Brain microvascular endothelial cell (primary cell): ENCODE results near the gene LCP2.

Source experiments
- DNase-seq: peaks from one replicate; pipeline ENCODE4 v3.0.0-alpha.2; 2020
- H3K27ac ChIP-seq: fragments of 250-450 bp; sonication (Bioruptor Pico); 2 replicates; pipeline ENCODE4 v1.5.1; 2020; ENCODE audit warnings: mild to moderate bottlenecking, moderate library complexity
- H3K27me3 ChIP-seq: fragments of 250-450 bp; sonication (Bioruptor Pico); replicated peaks from 2 replicates; pipeline ENCODE4 v1.5.1; 2020; ENCODE audit warnings: mild to moderate bottlenecking
- H3K36me3 ChIP-seq: fragments of 250-450 bp; sonication (Bioruptor Pico); replicated peaks from 2 replicates; pipeline ENCODE4 v1.5.1; 2020; ENCODE audit warnings: mild to moderate bottlenecking
- H3K4me3 ChIP-seq: 2 replicates; pipeline ENCODE4 v1.5.1; 2011; ENCODE audit warnings: low read depth, mild to moderate bottlenecking, control low read depth, low read length, moderate library complexity
- in situ Hi-C: cut with HindIII; loops from 2 replicates; pipeline ENCODE4 v1.10.0; 2017; ENCODE audit warnings: low sequenced_read_pairs, low pct_ligation_motif_present
- TF ChIP-seq, protein P1 (sequence below): IDR thresholded peaks from 2 replicates; pipeline ENCODE4 v1.5.1; 2011; ENCODE audit warnings: low read depth, mild to moderate bottlenecking, moderate library complexity, low read length, control low read depth, inconsistent platforms; ENCODE audit errors: missing control alignments

LCP2 gene

DNA sequence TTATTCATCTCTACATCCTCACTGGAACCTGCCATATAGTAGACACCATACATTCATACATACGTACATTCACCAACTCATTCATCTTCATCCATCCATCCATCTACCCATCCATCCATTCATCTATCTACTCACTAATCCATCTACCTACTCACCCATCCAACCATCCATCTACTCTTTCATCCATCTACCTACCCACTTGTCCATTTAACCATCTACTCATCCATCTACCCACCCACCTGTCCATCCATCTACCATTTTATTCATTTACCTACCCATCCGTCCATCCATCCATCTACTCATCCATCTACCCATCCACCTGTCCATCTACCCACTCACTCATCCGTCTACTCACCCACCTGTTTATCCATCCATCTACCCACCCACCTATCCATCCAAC is 31.9 kb upstream of the LCP2 start:
- Histone ChIP-seq H3K36me3 (no peaks in the 10 kb centered on the region), H3K4me3 (no peak overlapping the region), H3K27me3 (no peaks in the 10 kb centered on the region), H3K27ac (no peak overlapping the region)
- TF ChIP-seq, protein P1, sequence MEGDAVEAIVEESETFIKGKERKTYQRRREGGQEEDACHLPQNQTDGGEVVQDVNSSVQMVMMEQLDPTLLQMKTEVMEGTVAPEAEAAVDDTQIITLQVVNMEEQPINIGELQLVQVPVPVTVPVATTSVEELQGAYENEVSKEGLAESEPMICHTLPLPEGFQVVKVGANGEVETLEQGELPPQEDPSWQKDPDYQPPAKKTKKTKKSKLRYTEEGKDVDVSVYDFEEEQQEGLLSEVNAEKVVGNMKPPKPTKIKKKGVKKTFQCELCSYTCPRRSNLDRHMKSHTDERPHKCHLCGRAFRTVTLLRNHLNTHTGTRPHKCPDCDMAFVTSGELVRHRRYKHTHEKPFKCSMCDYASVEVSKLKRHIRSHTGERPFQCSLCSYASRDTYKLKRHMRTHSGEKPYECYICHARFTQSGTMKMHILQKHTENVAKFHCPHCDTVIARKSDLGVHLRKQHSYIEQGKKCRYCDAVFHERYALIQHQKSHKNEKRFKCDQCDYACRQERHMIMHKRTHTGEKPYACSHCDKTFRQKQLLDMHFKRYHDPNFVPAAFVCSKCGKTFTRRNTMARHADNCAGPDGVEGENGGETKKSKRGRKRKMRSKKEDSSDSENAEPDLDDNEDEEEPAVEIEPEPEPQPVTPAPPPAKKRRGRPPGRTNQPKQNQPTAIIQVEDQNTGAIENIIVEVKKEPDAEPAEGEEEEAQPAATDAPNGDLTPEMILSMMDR = no peak
- in situ Hi-C loops = no loop called here
- DNase-seq = no peak

DNA sequence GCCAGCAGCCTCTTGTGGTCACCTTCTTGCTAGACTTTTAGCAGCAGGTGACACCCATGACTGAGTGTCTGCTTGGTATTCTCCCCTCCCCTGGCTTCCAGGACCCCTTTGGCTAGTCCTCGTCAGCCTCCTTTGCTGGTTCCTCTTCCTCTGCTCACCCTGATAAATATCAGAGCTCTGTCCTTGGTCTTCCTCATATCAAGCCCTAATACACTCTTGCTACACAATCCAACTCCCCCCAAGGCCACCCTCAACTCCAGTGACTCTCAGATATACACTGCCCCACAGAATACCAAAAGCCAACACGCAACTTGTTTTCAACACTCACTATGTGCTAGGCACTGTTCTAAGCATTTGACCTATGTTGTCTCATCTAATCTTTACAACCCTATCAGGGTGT is 30.3 kb upstream of the LCP2 start:
- in situ Hi-C loops = no loop called here
- Histone ChIP-seq H3K4me3 (no peak overlapping the region), H3K27ac (no peak overlapping the region), H3K36me3 (no peaks in the 10 kb centered on the region), H3K27me3 (no peaks in the 10 kb centered on the region)
- TF ChIP-seq, protein P1 = no peak
- no peak for DNase-seq

DNA sequence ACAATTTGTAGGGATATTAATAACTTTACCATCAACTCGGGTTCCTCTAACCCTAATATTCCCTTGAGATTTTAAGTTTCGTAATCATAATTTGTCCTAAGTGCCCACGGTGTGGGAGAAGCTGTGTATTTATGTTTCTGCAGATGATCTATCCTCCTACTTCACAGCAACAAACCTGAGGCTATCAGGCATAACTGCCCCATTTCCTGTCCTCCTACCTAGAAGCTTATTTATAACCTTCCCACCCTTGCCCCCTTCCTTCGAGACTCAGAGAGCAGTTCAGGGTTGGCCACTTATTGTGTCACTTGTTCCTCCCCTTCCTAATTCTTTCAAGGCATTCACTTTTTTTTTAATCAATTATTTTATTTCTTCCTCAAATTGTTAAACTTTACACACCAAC is 29.6 kb upstream of the LCP2 start:
- in situ Hi-C loops = no loop called here
- Histone ChIP-seq H3K27me3 (no peaks in the 10 kb centered on the region), H3K27ac (no peak overlapping the region)

DNA sequence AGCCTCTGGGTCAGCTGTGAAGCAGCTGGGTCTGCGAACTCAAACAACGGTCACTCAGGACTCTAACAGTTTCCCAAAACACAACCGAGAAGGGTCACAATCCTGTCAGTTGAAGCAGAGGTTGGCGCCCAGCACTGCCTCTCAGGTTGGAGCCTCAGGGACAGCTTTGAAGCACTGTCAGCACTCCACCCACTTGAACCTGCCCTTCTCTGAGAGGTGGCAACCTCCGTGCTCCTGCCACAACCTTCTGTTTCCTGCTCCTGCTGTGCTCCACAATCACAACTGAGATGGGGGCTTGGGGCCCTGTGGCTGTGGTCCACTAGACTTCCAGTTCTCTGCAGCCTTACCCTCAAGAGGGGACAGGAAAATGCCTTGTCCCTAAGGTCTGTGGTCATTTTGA is 21.7 kb upstream of the LCP2 start:
- Histone ChIP-seq H3K36me3 (no peaks in the 10 kb centered on the region), H3K4me3 (no peak overlapping the region), H3K27me3 (no peaks in the 10 kb centered on the region), H3K27ac (no peak overlapping the region)
- in situ Hi-C loops = no loop called here
- no peak for DNase-seq
- TF ChIP-seq, protein P1 = no peak

More for the DNA sequence above, 29.6 kb upstream of the LCP2 start:
- TF ChIP-seq, protein P1 = no peak
- DNase-seq = no peak
- H3K4me3 ChIP-seq = no peak overlapping the region
- no peaks in the 10 kb centered on the region for H3K36me3 ChIP-seq

DNA sequence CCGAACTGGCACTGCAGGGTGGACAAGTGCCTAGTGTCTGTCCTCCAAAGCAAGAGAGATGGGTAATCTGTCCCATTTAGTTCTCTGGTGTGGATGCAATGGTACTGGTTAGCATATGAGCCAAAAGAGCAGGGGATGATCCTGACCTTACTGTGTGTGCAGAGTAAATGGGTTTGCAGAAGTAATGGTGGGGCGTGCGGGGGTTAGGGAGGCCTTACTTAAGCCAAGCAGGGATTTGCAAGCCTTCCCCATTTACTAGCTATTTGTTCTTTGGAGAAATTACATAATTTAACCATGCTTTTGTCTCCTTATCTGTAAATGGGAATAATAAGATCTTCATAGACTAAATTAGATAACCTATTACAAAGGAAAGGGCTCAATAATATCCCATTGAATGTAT is 19.9 kb upstream of the LCP2 start:
- no peaks in the 10 kb centered on the region for H3K36me3 ChIP-seq
- H3K27me3 ChIP-seq = no peaks in the 10 kb centered on the region
- H3K27ac ChIP-seq = no peak overlapping the region
- H3K4me3 ChIP-seq = no peak overlapping the region
- DNase-seq = no peak
- TF ChIP-seq, protein P1 = no peak
- in situ Hi-C loops = no loop called here

DNA sequence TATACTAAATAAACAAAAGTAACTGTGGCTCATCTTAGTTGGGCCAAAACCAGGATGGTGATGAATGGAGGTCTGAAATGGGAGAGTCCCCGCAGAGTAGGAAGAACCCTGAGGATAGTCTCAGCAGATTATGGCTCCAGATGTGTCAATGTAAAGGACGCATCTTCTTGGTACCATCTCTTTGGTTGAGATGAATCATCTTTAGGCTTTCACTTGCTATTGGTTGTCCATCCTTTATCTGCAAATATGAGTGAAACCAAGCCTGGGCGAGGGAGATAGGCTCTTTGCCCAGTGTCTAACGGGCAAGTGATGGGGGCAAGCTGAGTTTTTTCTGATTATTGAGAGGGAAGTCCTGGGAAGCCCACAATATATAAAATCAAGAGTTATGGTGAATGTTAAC is 19.4 kb upstream of the LCP2 start:
- Histone ChIP-seq H3K27ac (no peak overlapping the region), H3K27me3 (no peaks in the 10 kb centered on the region), H3K4me3 (no peak overlapping the region), H3K36me3 (no peaks in the 10 kb centered on the region)
- no peak for DNase-seq
- TF ChIP-seq, protein P1 = no peak
- in situ Hi-C loops = no loop called here
